Upper lobe of left lung (tissue), 6 donors: ENCODE data around the gene OR8G1. TPM values are rescaled to one million over a fixed set of nuclear protein-coding genes. Genes with fewer than 3 reads are reported as not detected.
A peak's percentile ranks its signal among the peaks of the same experiment; 100 is the strongest.

Experiments
- ATAC-seq, 2 donors: fragments of 200-7000 bp; cut with Tn5 transposase; one replicate each; pipeline ENCODE4 v1.9.1; 2022; ENCODE audit warnings: mild to moderate bottlenecking in 2 of 2, moderate library complexity in 2 of 2; ENCODE audit not compliant: low FRiP score in 2 of 2
- DNase-seq, 2 donors: peaks; one replicate each; pipeline ENCODE4 v3.0.0-alpha.2; 2019 to 2020
- H3K27ac ChIP-seq, 4 donors: fragments of 200-600 bp; sonication (generic); one replicate each; pipeline ENCODE4 v1.5.1; 2016 to 2019
- H3K27me3 ChIP-seq, 4 donors: fragments of 200-600 bp; sonication (generic); one replicate each; pipeline ENCODE4 v1.5.1; 2017 to 2019
- H3K36me3 ChIP-seq, 4 donors: fragments of 200-600 bp; sonication (generic); one replicate each; pipeline ENCODE4 v1.5.1; 2016 to 2019
- H3K4me1 ChIP-seq, 4 donors: fragments of 200-600 bp; sonication (generic); one replicate each; pipeline ENCODE4 v1.5.1; 2018 to 2019
- H3K4me3 ChIP-seq, 4 donors: fragments of 200-600 bp; sonication (generic); one replicate each; pipeline ENCODE4 v1.5.1; 2017 to 2019; ENCODE audit warnings: mild to moderate bottlenecking in 2 of 4, moderate library complexity in 1 of 4
- H3K9me3 ChIP-seq, 4 donors: fragments of 200-600 bp; sonication (generic); one replicate each; pipeline ENCODE4 v1.5.1; 2018 to 2019
- EP300 ChIP-seq, 4 donors: sonication (generic); formaldehyde crosslinking; IDR thresholded peaks; one replicate each; pipeline ENCODE4 v1.5.1; 2017; ENCODE audit warnings: antibody characterized with exemption in 4 of 4, control low read depth in 2 of 4
- POLR2A ChIP-seq, 4 donors: fragments of 450-650 bp; IDR thresholded peaks; one replicate each; pipeline ENCODE4 v1.5.1; 2016 to 2017; ENCODE audit warnings: antibody characterized with exemption in 4 of 4, mild to moderate bottlenecking in 2 of 4
- POLR2AphosphoS5 ChIP-seq, 2 donors: sonication (generic); formaldehyde crosslinking; IDR thresholded peaks; one replicate each; pipeline ENCODE4 v1.5.1; 2017; ENCODE audit warnings: antibody characterized with exemption in 2 of 2
- WGBS, 2 donors: methylation state at CpG; one replicate each; pipeline ENCODE4 v1.1.5; 2017 to 2018; 5-methylcytosine and 5-hydroxymethylcytosine counted together
- total RNA-seq, 6 donors: library from RNA; depleted of rRNA in 4 of 6; stranded (reverse); fragments of >200 nt in 4 of 6; gene quantifications; one replicate each; pipeline versions ENCODE4 v1.1.0 to v1.2.1, GENCODE V29; 2016 to 2021
- TF ChIP-seq, protein P1 (sequence below), 6 experiments: fragments of 450-650 bp in 4 of 6; fragments of 200-600 bp in 2 of 6; sonication (generic) in 2 of 6; IDR thresholded peaks; one replicate each; pipeline ENCODE4 v1.5.1; 2016 to 2019; ENCODE audit warnings: antibody characterized with exemption in 6 of 6
- donor health status: DM: no; HTN: no; CAD: no; lungs with moderate emphysema.
- donor health status: DM: no; HTN: yes; CAD: no; lungs with severe emphysema.

The OR8G1 gene
- total RNA-seq, 6 donors from 2014 or later, result not detected

DNA sequence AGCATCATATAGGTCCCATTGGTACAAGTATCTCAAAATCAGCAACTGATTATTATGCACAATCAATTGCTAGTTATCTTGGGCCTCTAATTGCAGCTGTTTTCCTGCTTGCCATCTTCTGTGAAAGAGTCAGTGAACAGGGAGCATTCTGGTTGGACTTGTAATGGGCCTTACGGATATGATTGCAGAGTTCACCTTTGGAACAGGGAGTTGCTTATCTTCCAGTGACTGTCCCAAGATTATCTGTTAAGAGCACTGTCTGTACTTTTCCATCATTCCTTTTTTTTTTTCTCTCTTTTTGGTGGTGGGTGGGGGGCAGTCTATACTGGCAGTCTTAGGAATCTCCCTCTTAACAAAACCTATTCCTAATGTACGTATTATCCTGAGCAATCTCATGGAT lies 33.1 kb downstream of the OR8G1 start:
- Histone ChIP-seq H3K4me1 (no peaks in the 10 kb centered on the region), H3K27me3 (no peaks in the 10 kb centered on the region), H3K36me3 (no peaks in the 10 kb centered on the region), H3K27ac (no peak overlapping the region), H3K9me3 (no peaks in the 10 kb centered on the region), H3K4me3 (no peak overlapping the region)
- WGBS, 2 donors, result 86 to 91% methylated on average over 2 of the region's 2 CpGs
- DNase-seq (no peak), ATAC-seq (no peak)
- TF ChIP-seq POLR2AphosphoS5 (IDR thresholded peaks at IDR 0.05) (no peak), POLR2A (IDR thresholded peaks at IDR 0.05) (no peak), EP300 (IDR thresholded peaks at IDR 0.05) (no peak)
- TF ChIP-seq, protein P1, sequence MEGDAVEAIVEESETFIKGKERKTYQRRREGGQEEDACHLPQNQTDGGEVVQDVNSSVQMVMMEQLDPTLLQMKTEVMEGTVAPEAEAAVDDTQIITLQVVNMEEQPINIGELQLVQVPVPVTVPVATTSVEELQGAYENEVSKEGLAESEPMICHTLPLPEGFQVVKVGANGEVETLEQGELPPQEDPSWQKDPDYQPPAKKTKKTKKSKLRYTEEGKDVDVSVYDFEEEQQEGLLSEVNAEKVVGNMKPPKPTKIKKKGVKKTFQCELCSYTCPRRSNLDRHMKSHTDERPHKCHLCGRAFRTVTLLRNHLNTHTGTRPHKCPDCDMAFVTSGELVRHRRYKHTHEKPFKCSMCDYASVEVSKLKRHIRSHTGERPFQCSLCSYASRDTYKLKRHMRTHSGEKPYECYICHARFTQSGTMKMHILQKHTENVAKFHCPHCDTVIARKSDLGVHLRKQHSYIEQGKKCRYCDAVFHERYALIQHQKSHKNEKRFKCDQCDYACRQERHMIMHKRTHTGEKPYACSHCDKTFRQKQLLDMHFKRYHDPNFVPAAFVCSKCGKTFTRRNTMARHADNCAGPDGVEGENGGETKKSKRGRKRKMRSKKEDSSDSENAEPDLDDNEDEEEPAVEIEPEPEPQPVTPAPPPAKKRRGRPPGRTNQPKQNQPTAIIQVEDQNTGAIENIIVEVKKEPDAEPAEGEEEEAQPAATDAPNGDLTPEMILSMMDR (IDR thresholded peaks at IDR 0.05), result no peak

DNA sequence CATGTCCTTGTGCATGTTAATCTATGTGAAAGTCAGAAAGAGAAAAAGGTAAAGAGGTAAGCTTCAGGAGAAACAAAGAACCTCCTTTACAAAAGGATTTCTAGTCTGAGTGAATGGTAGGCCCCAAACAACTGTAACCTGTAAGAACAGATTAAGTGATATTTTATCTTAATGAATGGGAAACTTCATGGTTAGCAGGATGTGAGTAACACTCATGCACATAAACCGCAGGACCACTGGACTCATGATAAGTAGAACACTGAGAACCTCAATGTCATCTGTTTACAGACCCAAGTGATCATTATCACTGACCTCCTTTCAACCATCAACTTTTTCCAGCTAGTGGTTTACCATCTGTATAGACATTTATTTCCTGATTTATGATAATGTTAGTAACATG lies 35.2 kb downstream of the OR8G1 start:
- H3K4me1 ChIP-seq, result no peaks in the 10 kb centered on the region
- ATAC-seq (no peak), DNase-seq (no peak)
- no peaks in the 10 kb centered on the region for H3K9me3 ChIP-seq
- no peaks in the 10 kb centered on the region for H3K36me3 ChIP-seq
- whole genome bisulfite sequencing, 2 donors, result 29 to 50% methylated on average over 1 of the region's 1 CpG
- TF ChIP-seq, protein P1 (IDR thresholded peaks at IDR 0.05), result no peak
- TF ChIP-seq POLR2A (IDR thresholded peaks at IDR 0.05), result no peak
- no peak for TF ChIP-seq EP300 (IDR thresholded peaks at IDR 0.05)
- no peak for TF ChIP-seq POLR2AphosphoS5 (IDR thresholded peaks at IDR 0.05)
- no peaks in the 10 kb centered on the region for H3K27me3 ChIP-seq
- no peak overlapping the region for H3K27ac ChIP-seq
- H3K4me3 ChIP-seq, result no peak overlapping the region

- Histone ChIP-seq H3K4me1 (no peaks in the 10 kb centered on the region), H3K9me3 (no peaks in the 10 kb centered on the region), H3K4me3 (no peak overlapping the region), H3K36me3 (no peaks in the 10 kb centered on the region), H3K27ac (no peak overlapping the region), H3K27me3 (no peaks in the 10 kb centered on the region)
- DNase-seq (no peak), ATAC-seq (peak; percentile 21 to 53)
- WGBS, 2 donors, result 89 to 90% methylated on average over 3 of the region's 3 CpGs
- TF ChIP-seq EP300 (IDR thresholded peaks at IDR 0.05), result no peak
- TF ChIP-seq, protein P1 (IDR thresholded peaks at IDR 0.05), result no peak
- no peak for TF ChIP-seq POLR2A (IDR thresholded peaks at IDR 0.05)
- no peak for TF ChIP-seq POLR2AphosphoS5 (IDR thresholded peaks at IDR 0.05)
Observed at GRCh38 chr11:124277207-124277606, 36.3 kb downstream of the OR8G1 start.

- no peaks in the 10 kb centered on the region for H3K27me3 ChIP-seq
- no peaks in the 10 kb centered on the region for H3K36me3 ChIP-seq
- no peak overlapping the region for H3K27ac ChIP-seq
- no peak for ATAC-seq
- 69 to 81% methylated on average over 3 of the region's 3 CpGs for WGBS, 2 donors
- no peak overlapping the region for H3K4me3 ChIP-seq
- no peak for DNase-seq
- H3K9me3 ChIP-seq, result no peaks in the 10 kb centered on the region
- H3K4me1 ChIP-seq, result no peaks in the 10 kb centered on the region
- TF ChIP-seq POLR2AphosphoS5 (IDR thresholded peaks at IDR 0.05), result no peak
- no peak for TF ChIP-seq EP300 (IDR thresholded peaks at IDR 0.05)
- TF ChIP-seq, protein P1 (IDR thresholded peaks at IDR 0.05), result no peak
Observed at GRCh38 chr11:124277804-124278203, 36.9 kb downstream of the OR8G1 start.

- H3K27ac ChIP-seq, result no peak overlapping the region
- DNase-seq (no peak), ATAC-seq (no peak)
- 50 to 68% methylated on average over 2 of the region's 2 CpGs for WGBS, 2 donors
- H3K4me1 ChIP-seq, result no peaks in the 10 kb centered on the region
- H3K9me3 ChIP-seq, result no peaks in the 10 kb centered on the region
- TF ChIP-seq POLR2AphosphoS5 (IDR thresholded peaks at IDR 0.05), result no peak
- TF ChIP-seq POLR2A (IDR thresholded peaks at IDR 0.05), result no peak
- TF ChIP-seq, protein P1 (IDR thresholded peaks at IDR 0.05), result no peak
- no peak for TF ChIP-seq EP300 (IDR thresholded peaks at IDR 0.05)
- no peaks in the 10 kb centered on the region for H3K27me3 ChIP-seq
- H3K4me3 ChIP-seq, result no peak overlapping the region
- no peaks in the 10 kb centered on the region for H3K36me3 ChIP-seq
Observed at GRCh38 chr11:124278261-124278660, 37.4 kb downstream of the OR8G1 start.
